Mucosa of rectum (tissue), 2 donors: ENCODE data around the gene SAFB.
"Not testable (repeated sequence)": the region's sequence is repeated elsewhere in the genome, so short reads cannot be mapped to it uniquely, and the experiment has no call there.

ENCODE experiments used
- H3K27ac ChIP-seq, 2 donors: one replicate each; pipeline ENCODE4 v1.7.0; 2013; ENCODE audit warnings: inconsistent platforms in 2 of 2, low read depth in 2 of 2, low read length in 2 of 2
- H3K27me3 ChIP-seq, 2 donors: one replicate each; pipeline ENCODE4 v1.7.0; 2013; ENCODE audit warnings: low read length in 2 of 2; ENCODE audit not compliant: control insufficient read depth in 2 of 2, insufficient read depth in 2 of 2
- H3K36me3 ChIP-seq, 2 donors: one replicate each; pipeline ENCODE4 v1.7.0; 2013; ENCODE audit warnings: low read length in 2 of 2; ENCODE audit not compliant: control insufficient read depth in 2 of 2, insufficient read depth in 2 of 2
- H3K4me1 ChIP-seq, 2 donors: one replicate each; pipeline ENCODE4 v1.7.0; 2013; ENCODE audit warnings: low read length in 2 of 2, mild to moderate bottlenecking in 1 of 2; ENCODE audit not compliant: control insufficient read depth in 2 of 2, insufficient read depth in 2 of 2
- H3K4me3 ChIP-seq, 2 donors: one replicate each; pipeline ENCODE4 v1.7.0; 2013; ENCODE audit warnings: low read length in 2 of 2
- H3K9ac ChIP-seq, 2 donors: one replicate each; pipeline ENCODE4 v1.7.0; 2013; ENCODE audit warnings: low read length in 2 of 2, low read depth in 1 of 2, mild to moderate bottlenecking in 1 of 2
- H3K9me3 ChIP-seq, 2 donors: one replicate each; pipeline ENCODE4 v1.7.0; 2013; ENCODE audit warnings: low read length in 2 of 2; ENCODE audit not compliant: control insufficient read depth in 2 of 2
- donor health status: healthy.
- donor health status: Normal muscosa, but diverticular disease.

The SAFB gene

GRCh38 chr19:5595129-5595528 is 27.8 kb upstream of the SAFB start:
- Histone ChIP-seq H3K4me3 (no peak overlapping the region), H3K9ac (no peak overlapping the region), H3K4me1 (no peaks in the 10 kb centered on the region), H3K36me3 (peaks cover 89 to 90% of the 10 kb centered on the region in 2 donors), H3K9me3 (no peaks in the 10 kb centered on the region), H3K27me3 (no peaks in the 10 kb centered on the region), H3K27ac (no peak overlapping the region)

- H3K9me3 ChIP-seq: no peaks in the 10 kb centered on the region
- H3K27me3 ChIP-seq: no peaks in the 10 kb centered on the region
- no peak overlapping the region for H3K27ac ChIP-seq
- no peak overlapping the region for H3K4me3 ChIP-seq
- peaks cover 90 to 91% of the 10 kb centered on the region in 2 donors for H3K36me3 ChIP-seq
- no peaks in the 10 kb centered on the region for H3K4me1 ChIP-seq
- H3K9ac ChIP-seq: no peak overlapping the region
Measured at GRCh38 chr19:5595745-5596144, 27.1 kb upstream of the SAFB start.

GRCh38 chr19:5600797-5601196 is 22.1 kb upstream of the SAFB start:
- Histone ChIP-seq H3K9ac (no peak overlapping the region), H3K4me3 (no peak overlapping the region), H3K27ac (no peak overlapping the region), H3K4me1 (no peaks in the 10 kb centered on the region), H3K36me3 (peaks cover 75 to 87% of the 10 kb centered on the region in 2 donors), H3K9me3 (no peaks in the 10 kb centered on the region), H3K27me3 (no peaks in the 10 kb centered on the region)

- no peak overlapping the region for H3K4me3 ChIP-seq
- no peak overlapping the region for H3K27ac ChIP-seq
- H3K27me3 ChIP-seq: no peaks in the 10 kb centered on the region
- no peaks in the 10 kb centered on the region for H3K9me3 ChIP-seq
- H3K4me1 ChIP-seq: no peaks in the 10 kb centered on the region
- H3K9ac ChIP-seq: no peak overlapping the region
- peaks cover 68 to 84% of the 10 kb centered on the region in 2 donors for H3K36me3 ChIP-seq
Measured at GRCh38 chr19:5603626-5604025, 19.3 kb upstream of the SAFB start.

- no peaks in the 10 kb centered on the region for H3K27me3 ChIP-seq
- peak overlapping the region in 1 of 2 donors; percentile 41 for H3K9ac ChIP-seq
- no peak overlapping the region for H3K4me3 ChIP-seq
- no peaks in the 10 kb centered on the region for H3K9me3 ChIP-seq
- peaks cover 62 to 84% of the 10 kb centered on the region in 2 donors for H3K36me3 ChIP-seq
- no peaks in the 10 kb centered on the region for H3K4me1 ChIP-seq
- no peak overlapping the region for H3K27ac ChIP-seq
Measured at GRCh38 chr19:5605362-5605761, 17.5 kb upstream of the SAFB start.

GRCh38 chr19:5607318-5608275 is 15.3 kb upstream of the SAFB start:
- H3K27ac ChIP-seq: no peak overlapping the region
- no peak overlapping the region for H3K4me3 ChIP-seq
- no peaks in the 10 kb centered on the region for H3K4me1 ChIP-seq
- no peak overlapping the region for H3K9ac ChIP-seq
- H3K9me3 ChIP-seq: no peaks in the 10 kb centered on the region
- H3K36me3 ChIP-seq: peaks cover 61 to 79% of the 10 kb centered on the region in 2 donors
- H3K27me3 ChIP-seq: no peaks in the 10 kb centered on the region

GRCh38 chr19:5608291-5608690 is 14.6 kb upstream of the SAFB start:
- no peaks in the 10 kb centered on the region for H3K9me3 ChIP-seq
- no peak overlapping the region for H3K27ac ChIP-seq
- H3K4me3 ChIP-seq: no peak overlapping the region
- H3K27me3 ChIP-seq: no peaks in the 10 kb centered on the region
- H3K36me3 ChIP-seq: peaks cover 66 to 81% of the 10 kb centered on the region in 2 donors
- H3K4me1 ChIP-seq: no peaks in the 10 kb centered on the region
- no peak overlapping the region for H3K9ac ChIP-seq

- not testable (repeated sequence) for H3K4me1 ChIP-seq, H3K27ac ChIP-seq, H3K9ac ChIP-seq, H3K4me3 ChIP-seq, H3K27me3 ChIP-seq, H3K9me3 ChIP-seq
- peaks cover 67 to 81% of the 10 kb centered on the region in 2 donors for H3K36me3 ChIP-seq
Measured at GRCh38 chr19:5608766-5609165, 14.1 kb upstream of the SAFB start.

- Histone ChIP-seq H3K27me3 (no peaks in the 10 kb centered on the region), H3K36me3 (peaks cover 68 to 79% of the 10 kb centered on the region in 2 donors), H3K9me3 (no peaks in the 10 kb centered on the region), H3K4me1 (no peaks in the 10 kb centered on the region), H3K9ac (no peak overlapping the region), H3K27ac (no peak overlapping the region), H3K4me3 (no peak overlapping the region)
Measured at GRCh38 chr19:5609881-5610448, 12.9 kb upstream of the SAFB start.
